CD4-positive, alpha-beta T cell treated with Interleukin-15 for 4 hours (primary cell): Measurements from ENCODE around the gene CD86.

ENCODE experiments used
- DNase-seq: peaks from one replicate; pipeline ENCODE4 v3.0.0-alpha.2; 2020; ENCODE audit warnings: low spot score

CD86 gene

GRCh38 chr3:122060040-122060698, 5.0 kb downstream of the CD86 start:
- DNase-seq, result no peak

- DNase-seq, result no peak
Observed at GRCh38 chr3:122063908-122064307, 8.7 kb downstream of the CD86 start.

- no peak for DNase-seq
Observed at GRCh38 chr3:122064326-122064725, 9.2 kb downstream of the CD86 start.

- DNase-seq, result no peak
Observed at GRCh38 chr3:122066331-122067213, 11.4 kb downstream of the CD86 start.

- DNase-seq, result no peak
Observed at GRCh38 chr3:122067214-122067550, 12.0 kb downstream of the CD86 start.

GRCh38 chr3:122067588-122068240, 12.6 kb downstream of the CD86 start:
- DNase-seq, result no peak

- peak; percentile 10 for DNase-seq
Observed at GRCh38 chr3:122074621-122075265, 19.6 kb downstream of the CD86 start.

GRCh38 chr3:122076491-122077292, 21.5 kb downstream of the CD86 start:
- no peak for DNase-seq

- DNase-seq, result no peak
Observed at GRCh38 chr3:122077293-122078234, 22.4 kb downstream of the CD86 start.

- no peak for DNase-seq
Observed at GRCh38 chr3:122078235-122078935, 23.2 kb downstream of the CD86 start.

- no peak for DNase-seq
Observed at GRCh38 chr3:122079524-122080206, 24.5 kb downstream of the CD86 start.

- DNase-seq, result no peak
Observed at GRCh38 chr3:122080207-122080587, 25.0 kb downstream of the CD86 start.

GRCh38 chr3:122081543-122082247, 26.5 kb downstream of the CD86 start:
- DNase-seq, result no peak

GRCh38 chr3:122082357-122082756, 27.2 kb downstream of the CD86 start:
- no peak for DNase-seq

- no peak for DNase-seq
Observed at GRCh38 chr3:122084799-122085198, 29.6 kb downstream of the CD86 start.

- no peak for DNase-seq
Observed at GRCh38 chr3:122085673-122086072, 30.5 kb downstream of the CD86 start.

GRCh38 chr3:122088531-122088930, 33.4 kb downstream of the CD86 start:
- DNase-seq, result no peak

- DNase-seq, result no peak
Observed at GRCh38 chr3:122091602-122092295, 36.6 kb downstream of the CD86 start.
